Activated gamma-delta T cell treated with Interleukin-2 at 50 U/mL for 16 hours (primary cell): ENCODE measurements around the gene CD22.

ENCODE experiments used
- DNase-seq: peaks from one replicate; pipeline ENCODE4 v3.0.0-alpha.2; 2020

CD22 gene

DNA sequence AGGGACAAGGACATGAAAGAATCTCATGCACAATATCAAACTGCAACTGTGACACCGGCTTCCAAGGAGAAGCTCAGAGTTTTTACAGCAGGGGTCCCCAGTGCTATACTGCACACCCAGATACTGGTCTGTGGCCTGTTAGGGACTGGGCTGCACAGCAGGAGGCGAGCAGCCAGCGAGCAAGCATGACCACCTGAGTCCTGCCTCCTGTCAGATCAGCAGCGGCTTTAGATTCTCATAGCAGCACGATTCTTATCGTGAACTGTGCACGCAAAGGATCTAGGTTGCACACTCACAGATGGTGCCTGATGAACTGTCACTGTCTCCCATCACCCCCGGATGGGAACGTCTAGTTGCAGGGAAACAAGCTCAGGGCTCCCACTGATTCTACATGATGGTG, 13.1 kb upstream of the CD22 start:
- DNase-seq, result no peak

DNA sequence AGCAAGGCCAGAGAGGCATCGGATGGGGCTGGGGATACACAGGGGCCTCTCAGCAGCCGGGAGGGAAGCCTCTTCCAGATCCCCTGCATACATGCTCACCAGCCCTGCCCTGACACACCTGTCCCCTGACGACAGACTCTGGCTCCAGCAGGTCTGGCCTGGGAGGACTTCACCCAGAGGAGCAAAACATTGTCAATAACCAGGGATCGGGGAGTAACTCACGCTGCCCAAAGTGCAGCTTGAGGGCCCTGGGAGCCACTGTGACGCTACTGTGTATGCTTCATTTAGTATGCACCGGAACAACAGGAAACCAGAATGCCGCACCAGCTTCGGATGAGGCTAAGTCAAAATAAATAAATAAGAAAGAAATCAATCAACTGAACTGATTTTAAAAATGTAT, 12.4 kb upstream of the CD22 start:
- DNase-seq, result no peak

DNA sequence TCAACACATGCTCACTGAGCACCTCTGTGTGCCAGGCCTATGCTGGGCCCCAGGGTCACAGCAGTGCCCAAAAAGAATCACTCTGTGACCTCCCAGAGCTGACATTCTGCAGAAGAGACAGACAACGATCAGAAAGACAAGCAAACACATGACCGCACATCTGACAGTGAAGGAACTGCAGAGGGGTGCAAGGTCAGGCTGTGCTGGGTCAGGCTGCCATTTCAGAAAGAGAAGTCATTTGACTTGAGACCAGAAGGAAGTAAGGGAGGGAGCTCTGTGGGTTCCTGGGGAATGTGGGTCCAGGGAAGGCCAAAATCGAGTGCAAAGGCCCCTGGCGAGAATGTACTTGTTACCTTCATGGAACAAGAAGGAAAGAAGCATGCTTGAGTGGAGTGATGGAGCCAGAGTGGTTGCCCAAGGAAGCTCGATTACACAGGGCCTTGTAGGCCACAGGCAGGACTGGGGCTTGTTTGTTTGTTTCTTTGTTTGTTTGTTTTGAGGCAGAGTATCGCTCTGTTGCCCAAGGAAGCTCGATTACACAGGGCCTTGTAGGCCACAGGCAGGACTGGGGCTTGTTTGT, 11.4 kb upstream of the CD22 start:
- DNase-seq, result no peak

DNA sequence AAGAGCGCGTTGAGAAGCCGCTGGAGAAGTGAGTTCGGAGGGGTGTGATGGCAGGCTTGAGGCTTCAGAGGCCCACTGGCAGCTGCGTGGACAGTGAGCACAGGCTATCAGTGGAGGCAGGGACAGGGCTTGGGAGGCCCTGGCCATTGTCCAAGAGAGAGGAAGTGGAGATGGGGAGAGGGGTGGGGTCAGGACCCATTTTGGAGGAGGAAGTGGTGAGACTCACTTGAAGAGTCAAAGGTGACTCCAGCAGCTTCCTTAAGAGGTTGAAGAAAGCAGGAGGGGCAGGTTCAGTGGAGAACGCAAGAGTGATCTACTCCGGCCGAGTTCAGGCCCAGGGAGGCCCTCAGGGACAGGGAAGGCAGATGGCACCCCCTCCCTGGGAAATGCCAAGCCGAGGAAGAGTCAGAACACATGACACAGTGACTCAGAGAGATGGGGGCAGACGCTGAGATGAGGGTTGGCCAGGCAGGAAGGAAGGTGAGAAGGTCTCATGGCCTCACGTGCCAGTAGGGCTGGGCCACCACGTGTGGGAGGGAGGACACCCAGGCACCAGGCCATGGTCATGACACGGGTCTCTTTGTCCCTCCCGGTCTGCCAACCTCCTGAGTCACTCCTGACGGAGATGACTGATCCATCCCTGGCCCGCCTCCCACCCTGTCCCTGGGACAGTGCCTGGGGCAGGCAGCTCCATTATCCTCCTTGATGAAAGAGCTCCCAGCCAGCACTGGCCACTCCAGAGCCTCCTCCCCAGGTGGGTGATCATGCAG, 10.1 kb upstream of the CD22 start:
- no peak for DNase-seq

DNA sequence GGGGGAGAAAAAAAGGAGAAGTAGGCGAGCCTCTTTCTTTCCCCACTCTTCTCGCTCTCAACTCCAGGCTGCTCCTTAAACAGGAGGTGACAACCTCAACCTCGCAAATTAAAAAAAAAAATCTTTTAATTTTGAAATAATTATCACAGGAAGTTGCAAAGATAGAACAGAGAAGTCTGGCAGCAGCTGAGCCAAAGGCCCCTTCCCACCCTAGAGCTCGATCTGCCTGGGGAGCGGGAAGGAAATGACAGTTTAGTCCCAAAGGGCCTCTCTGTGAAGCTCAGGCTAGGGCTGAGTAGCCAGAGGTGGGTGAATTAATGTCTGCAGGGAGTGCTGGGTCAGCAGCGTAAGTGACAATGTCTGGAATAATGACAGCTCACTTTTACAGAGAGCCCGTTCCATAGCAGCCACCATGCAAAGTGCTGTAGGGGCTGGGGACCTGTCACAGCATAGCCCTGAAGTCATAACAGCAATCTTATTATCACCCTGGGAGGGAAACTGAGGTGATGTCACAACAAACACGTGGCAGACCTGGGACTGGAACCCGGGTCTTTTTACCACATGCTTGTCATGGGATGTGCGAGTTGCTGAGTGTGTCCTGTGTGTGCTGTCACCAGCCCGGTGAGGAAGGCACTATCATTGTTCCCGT, 8.8 kb upstream of the CD22 start:
- no peak for DNase-seq

DNA sequence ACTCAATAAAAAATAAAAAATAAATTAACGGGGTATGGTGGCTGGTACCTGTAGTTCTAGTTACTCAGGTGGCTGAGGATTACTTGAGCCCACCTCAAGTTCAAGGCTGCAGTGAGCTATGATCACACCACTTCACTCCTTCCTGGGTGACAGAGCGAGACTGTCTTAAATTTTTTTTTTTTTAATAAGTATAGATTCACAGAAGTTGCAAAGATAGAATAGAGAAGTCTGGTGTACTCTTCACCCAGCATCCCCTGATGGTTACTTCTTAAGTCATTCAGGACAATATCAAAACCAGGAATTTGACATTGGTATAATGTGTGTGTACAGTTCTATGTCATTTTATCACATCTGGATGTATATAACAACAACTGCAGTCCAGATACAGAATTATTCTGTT, 7.7 kb upstream of the CD22 start:
- no peak for DNase-seq

DNA sequence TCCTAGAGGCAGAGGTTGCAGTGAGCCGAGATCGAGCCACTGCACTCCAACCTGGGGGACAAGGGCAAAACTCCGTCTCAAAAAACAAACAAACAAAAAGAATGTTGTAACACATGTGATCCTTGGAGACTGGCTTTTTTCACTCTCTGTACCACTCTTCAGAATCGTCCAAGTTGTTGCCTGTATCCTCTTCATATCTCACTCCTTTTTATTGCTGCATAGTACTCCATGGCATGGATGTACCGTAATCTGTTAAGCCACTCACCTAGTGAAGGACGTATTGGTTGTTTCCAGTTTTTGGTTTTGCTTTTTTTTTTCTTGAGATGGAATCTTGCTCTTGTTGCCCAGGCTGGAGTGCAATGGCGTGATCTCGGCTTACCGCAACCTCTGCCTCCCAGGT, 7.0 kb upstream of the CD22 start:
- DNase-seq, result no peak

DNA sequence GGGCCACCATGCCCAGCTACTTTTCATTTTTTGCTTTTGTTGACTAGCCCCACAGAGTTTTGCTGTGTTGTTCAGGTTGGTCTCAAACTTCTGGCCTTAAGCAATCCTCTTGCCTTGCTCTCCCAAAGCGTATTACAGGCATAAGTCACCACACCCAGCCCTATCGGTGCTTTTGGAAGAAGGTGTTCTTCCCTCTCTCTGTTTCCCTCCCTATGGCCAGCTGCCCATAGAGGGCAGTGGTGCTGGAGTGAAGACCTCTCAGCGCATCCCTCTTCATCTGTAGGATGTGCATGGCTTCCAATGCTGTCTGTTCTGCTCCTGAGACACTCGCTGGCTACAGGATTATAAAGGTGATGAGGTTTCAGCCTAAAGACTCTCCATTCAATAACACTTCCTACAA, 1.3 kb upstream of the CD22 start:
- DNase-seq, result no peak

DNA sequence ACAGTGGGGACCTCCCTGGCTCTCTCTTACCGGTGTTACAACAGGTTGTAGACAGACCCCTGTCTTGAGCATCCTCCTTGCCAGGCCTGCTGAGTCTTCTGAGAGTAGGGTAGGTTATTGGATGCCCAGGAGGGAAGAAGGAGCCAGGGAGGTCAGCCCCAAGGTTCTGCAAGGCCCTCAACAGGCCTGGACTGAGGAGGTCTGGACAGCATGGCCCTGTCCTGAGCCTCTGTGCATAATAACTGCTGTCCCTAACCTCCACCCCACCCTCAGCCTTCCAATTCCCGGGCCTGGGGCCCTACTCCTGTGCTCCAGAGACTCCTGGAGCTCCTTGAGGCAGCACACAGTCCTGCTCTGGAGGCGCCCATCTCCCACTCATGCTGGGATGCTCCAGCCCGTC, 336 bp downstream of the CD22 start:
- DNase-seq, result no peak

DNA sequence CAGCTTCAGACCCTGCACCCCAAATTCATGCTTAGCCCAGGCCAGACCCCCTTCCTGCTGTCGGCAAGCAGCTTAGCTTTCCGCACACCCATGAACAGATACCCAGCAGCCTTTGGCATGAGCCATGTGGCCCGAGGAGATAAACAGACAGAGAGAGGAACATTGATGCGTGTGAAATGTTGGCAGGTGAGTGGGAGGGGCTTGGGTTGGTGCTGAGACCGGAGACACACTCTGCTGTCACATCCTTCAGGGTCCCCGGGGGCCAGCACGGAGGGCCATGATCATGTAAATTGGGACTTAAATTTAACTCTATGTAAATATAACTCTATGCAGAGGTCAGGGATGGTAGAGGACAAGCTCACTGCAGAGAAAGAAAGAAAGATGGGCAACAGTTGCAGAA, 1.5 kb downstream of the CD22 start:
- DNase-seq, result no peak

DNA sequence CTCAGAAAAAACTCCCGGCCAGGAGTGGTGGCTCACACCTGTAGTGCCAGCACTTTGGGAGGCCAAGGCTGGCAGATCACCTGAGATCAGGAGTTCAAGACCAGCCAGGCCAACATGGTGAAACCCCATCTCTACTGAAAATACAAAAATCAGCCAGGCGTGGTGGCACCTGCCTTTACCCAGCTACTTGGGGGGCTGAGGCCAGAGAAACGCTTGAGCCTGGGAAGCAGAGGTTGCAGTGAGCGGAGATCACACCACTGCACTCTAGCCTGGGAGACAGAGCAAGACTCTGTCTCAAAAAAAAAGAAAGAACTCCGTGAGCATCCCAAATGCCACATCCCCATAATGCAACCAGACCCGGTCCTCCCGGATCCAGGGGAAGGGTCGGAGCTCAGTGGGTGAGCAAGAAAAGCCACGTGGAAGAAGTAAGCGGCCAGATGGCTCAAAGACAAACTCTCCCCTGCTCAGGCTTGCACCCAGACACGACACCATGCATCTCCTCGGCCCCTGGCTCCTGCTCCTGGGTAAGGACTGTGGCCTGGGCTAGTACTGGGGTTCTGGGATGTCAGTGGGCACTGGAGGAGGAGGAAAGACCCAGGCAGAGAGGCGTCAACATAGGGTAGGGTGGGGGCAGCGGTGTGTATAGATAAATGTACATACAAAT, 2.7 kb downstream of the CD22 start:
- DNase-seq, result no peak

DNA sequence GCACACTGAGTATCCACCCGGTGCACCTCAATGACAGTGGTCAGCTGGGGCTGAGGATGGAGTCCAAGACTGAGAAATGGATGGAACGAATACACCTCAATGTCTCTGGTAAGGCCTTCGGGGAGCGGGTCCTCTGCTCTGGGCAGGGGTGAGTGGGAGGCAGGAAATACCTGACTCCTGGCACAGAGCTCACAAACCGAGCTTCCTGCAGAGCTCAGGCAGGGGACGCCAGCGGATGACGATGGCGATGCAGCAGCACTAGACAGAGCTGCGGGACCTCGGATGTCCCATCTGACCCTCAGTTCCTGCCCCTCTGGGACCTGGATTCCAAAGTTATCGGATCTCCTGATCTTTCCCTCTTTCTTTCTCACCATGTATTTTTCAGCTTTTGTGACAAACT, 3.8 kb downstream of the CD22 start:
- no peak for DNase-seq

DNA sequence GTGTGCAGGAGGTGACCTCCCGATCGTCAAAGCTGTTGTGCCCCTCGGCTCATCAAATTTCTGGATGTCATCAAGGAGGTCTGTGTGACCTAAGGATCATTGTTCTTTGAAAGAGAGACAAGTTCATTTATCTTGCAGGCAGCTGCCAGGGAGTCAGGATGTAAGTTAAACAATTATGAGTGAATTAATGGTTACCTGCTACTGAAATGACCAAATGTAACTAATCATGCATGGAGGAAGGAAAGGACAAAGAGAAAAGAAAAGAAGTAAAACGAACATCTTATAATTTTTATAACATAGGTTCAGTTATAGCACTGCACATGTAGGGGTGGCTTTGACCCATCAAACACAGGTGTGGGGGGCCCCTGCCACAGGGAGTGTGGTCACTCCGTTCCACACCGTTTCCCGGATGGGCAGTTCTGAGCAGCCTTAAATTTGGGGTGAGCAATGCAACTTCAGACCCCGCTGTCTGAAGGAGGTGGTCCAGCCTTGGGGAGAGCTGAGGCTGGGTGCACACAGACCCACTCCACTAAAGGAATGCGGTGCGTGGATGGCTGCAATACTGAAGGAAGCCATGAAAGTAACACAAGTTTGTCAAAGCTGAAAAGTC, 5.3 kb downstream of the CD22 start:
- no peak for DNase-seq

DNA sequence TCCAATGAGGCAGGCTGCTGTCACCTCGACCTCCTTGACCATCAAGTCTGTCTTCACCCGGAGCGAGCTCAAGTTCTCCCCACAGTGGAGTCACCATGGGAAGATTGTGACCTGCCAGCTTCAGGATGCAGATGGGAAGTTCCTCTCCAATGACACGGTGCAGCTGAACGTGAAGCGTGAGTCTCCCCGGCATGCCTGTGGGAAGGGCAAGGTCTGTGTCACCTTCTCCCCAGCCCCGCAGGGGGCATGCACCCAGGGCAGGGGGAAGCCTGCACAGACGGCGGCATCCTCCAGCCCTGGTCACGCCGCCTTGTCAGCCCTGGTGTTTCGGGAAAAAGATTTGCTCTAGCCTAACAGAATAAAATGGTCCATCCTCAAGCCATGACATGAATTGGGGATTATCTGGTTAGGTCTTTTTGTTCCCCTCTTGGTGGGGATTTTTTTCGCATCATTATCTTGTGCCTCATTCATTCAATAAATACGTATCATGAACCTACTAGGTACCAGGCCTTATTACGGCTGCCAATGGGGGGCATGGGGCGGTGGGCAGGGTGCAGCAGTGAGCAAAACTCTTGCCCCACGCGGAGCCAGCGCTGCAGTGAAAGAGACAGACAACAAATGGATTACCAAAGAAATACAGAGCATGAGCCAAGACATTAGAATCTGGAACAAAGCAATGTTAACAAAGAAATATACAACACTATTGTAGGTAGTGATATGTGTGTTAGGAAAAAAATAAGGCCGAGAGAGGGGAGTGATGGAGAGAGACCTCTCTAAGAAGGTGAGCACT, 7.4 kb downstream of the CD22 start:
- no peak for DNase-seq

DNA sequence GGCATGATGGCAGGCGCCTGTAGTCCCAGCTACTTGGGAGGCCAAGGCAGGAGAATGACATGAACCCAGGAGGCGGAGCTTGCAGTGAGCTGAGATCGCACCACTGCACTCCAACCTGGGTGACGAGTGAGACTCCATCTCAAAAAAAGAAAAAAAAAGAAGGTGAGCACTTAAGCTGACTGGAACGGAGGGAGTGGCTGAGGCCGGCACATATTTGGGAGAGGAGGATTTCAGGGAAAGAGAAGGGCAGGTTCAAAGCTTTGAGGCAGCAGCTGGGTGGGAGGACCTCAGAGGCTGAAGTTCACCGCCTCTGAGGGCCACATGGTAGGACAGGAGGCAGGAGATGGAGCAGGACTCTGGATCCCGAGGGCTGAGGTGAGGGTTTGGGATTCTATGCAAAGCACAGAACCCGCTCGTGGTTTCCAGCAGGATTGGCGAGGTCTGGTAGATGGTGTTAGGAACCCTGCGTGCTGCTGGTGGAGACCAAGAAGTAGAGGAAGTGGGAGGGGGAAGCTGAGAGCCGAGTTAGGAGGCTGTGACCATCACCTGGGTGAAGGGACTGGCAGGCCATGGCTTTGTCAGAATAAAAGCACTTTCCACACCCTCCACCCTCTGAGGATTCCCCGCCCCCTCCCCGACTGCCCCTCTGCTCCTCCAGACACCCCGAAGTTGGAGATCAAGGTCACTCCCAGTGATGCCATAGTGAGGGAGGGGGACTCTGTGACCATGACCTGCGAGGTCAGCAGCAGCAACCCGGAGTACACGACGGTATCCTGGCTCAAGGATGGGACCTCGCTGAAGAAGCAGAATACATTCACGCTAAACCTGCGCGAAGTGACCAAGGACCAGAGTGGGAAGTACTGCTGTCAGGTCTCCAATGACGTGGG, 8.4 kb downstream of the CD22 start:
- no peak for DNase-seq

DNA sequence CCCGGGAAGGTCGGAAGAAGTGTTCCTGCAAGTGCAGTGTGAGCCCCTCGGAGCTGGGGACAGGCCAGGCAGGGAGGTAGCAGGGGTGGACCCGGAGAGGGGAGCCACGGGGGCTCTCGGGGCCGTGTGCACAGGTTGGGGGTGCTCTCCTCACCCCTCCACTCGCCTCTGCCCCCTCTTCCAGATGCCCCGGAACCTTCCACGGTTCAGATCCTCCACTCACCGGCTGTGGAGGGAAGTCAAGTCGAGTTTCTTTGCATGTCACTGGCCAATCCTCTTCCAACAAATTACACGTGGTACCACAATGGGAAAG, 9.0 kb downstream of the CD22 start:
- no peak for DNase-seq

DNA sequence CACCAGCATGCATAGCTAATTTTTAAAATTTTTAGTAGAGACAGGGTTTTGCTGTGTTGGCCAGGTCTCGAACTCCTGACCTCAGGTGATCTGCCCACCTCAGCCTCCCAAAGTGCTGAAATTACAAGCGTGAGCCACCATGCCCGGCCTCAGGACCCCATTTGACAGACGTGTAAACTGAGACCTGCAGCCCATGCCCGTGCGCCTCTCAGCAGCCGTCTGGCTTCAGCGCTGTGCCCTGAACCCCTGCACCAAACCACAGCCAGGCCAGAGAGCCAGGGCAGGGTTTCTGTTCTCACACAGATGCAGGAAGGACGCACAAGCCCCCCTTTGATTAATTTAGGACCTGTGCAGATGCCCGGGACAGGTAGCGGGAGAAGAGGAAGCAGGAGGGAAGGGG, 11.4 kb downstream of the CD22 start:
- DNase-seq, result no peak

DNA sequence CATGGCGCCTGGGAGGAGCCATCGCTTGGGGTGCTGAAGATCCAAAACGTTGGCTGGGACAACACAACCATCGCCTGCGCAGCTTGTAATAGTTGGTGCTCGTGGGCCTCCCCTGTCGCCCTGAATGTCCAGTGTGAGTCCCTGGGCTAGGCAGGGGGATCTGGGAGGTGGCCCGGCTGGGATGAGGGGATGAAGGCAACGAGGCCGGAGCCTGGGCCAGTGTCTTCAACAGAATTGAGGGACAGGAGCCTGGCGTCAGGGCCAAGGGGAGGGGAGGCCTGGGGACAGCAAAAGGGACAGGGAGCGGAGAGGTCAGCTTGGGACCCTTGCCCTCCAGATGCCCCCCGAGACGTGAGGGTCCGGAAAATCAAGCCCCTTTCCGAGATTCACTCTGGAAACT, 12.0 kb downstream of the CD22 start:
- no peak for DNase-seq

DNA sequence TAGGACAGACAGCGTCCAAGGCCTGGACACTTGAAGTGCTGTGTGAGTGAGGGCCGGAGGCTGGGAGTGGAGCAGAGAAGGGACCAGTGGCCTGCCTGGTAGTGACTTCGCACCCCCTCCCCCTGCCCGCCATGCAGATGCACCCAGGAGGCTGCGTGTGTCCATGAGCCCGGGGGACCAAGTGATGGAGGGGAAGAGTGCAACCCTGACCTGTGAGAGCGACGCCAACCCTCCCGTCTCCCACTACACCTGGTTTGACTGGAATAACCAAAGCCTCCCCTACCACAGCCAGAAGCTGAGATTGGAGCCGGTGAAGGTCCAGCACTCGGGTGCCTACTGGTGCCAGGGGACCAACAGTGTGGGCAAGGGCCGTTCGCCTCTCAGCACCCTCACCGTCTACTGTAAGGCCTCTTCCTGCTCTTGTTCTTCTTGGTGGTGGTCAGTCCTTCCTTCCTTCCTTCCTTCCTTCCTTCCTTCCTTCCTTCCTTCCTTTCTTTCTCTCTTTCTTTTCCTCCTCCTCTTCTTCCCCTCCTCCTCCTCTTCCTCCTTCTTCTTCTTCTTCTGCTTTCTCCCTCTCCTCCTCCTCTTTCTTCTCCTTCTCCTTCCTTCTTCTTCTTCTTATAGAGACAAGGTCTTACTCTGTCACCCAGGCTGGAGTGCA, 12.7 kb downstream of the CD22 start:
- DNase-seq, result no peak

DNA sequence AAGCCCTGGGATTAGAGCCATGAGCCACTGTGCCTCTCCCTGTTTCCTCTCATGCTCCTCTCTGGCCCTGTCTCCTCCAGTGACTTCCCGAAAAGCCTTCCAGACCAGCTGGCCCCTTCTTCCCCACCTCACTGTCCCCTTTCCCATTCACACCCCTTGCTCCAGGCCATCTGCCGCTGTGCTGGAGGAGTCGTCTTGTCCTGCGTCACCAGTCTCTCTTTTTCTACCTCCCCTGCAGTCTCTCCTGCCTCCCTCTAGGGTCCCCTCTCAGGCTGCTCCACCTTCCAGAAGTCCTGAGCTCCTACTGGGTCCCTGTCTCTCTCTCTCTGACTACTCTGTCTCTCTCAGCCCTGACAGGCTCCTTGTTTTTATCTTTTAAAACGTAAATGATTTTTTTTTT, 13.4 kb downstream of the CD22 start:
- DNase-seq, result no peak

DNA sequence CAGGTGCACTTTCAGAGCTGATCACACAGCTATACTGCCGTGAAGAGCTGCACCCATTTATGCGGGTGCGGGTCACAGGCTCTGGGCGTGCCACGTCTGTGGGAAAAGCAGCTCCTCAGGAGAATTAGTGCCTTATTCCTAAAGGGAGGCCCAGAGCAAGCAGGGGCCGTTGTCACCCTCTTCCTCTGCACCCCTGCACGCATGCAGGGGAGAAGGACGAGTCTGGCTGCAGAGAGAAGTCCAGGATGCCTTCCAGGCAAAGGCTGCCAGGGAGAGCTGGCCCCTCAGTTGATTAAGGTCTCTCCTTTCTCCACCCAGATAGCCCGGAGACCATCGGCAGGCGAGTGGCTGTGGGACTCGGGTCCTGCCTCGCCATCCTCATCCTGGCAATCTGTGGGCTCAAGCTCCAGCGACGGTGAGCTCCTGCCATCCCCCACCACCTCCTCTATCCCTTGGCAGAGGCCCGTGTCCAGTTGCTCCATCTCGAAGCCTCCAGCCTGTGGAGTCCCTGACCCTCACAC, 15.6 kb downstream of the CD22 start:
- DNase-seq, result no peak
